Measurements from ENCODE around the gene STX18. TPM values are rescaled to one million over a fixed set of nuclear protein-coding genes. Genes with fewer than 3 reads are reported as not detected.

STX18 gene
- total and polyA plus RNA-seq, 8 donors = 18.6 to 60.6 (median 51.9) TPM

- H3K27me3 ChIP-seq = peaks cover 13 to 98% of the 10 kb centered on the region in 2 donors
- TF ChIP-seq, protein P1, sequence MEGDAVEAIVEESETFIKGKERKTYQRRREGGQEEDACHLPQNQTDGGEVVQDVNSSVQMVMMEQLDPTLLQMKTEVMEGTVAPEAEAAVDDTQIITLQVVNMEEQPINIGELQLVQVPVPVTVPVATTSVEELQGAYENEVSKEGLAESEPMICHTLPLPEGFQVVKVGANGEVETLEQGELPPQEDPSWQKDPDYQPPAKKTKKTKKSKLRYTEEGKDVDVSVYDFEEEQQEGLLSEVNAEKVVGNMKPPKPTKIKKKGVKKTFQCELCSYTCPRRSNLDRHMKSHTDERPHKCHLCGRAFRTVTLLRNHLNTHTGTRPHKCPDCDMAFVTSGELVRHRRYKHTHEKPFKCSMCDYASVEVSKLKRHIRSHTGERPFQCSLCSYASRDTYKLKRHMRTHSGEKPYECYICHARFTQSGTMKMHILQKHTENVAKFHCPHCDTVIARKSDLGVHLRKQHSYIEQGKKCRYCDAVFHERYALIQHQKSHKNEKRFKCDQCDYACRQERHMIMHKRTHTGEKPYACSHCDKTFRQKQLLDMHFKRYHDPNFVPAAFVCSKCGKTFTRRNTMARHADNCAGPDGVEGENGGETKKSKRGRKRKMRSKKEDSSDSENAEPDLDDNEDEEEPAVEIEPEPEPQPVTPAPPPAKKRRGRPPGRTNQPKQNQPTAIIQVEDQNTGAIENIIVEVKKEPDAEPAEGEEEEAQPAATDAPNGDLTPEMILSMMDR (IDR thresholded peaks at IDR 0.05) = no peak
- intact Hi-C loops (cut with DNase I) = no loop called here
Observed at GRCh38 chr4:4392501-4393183, 149.2 kb downstream of the STX18 start.

DNA sequence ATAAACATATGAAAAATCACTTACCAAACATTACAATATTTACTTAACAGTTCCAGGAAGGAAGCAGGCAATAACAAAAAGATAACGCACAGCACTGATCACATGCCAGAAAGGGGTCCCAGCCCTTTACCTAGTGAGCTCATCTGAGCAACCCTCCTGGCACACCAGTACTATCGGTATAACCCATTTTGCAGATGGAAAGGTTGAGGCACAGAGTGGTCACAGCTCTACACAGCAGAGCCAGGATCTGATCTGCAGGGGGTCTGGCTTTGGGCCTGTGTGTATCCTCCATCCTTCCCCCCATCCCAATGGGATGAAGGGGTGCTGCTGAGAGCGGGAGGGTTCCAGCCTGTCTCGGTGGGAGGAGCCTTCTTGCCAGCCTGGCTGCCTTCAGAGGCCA lies 150.0 kb downstream of the STX18 start:
- intact Hi-C loops (cut with DNase I) = no loop called here
- TF ChIP-seq, protein P1 (IDR thresholded peaks at IDR 0.05) = no peak
- Histone ChIP-seq H3K36me3 (no peaks in the 10 kb centered on the region), H3K4me1 (peaks cover 12 to 16% of the 10 kb centered on the region in 2 donors), H3K9me3 (no peaks in the 10 kb centered on the region), H3K27ac (no peak overlapping the region), H3K27me3 (peaks cover 21 to 98% of the 10 kb centered on the region in 2 donors), H3K4me3 (no peak overlapping the region)
- DNase-seq = no peak
- no peak for ATAC-seq

More at GRCh38 chr4:4392501-4393183, 149.2 kb downstream of the STX18 start:
- Histone ChIP-seq H3K36me3 (no peaks in the 10 kb centered on the region), H3K9me3 (no peaks in the 10 kb centered on the region), H3K4me1 (peaks cover 7 to 8% of the 10 kb centered on the region in 2 donors), H3K27ac (no peak overlapping the region), H3K4me3 (no peak overlapping the region)
- ATAC-seq = no peak
- DNase-seq = no peak

DNA sequence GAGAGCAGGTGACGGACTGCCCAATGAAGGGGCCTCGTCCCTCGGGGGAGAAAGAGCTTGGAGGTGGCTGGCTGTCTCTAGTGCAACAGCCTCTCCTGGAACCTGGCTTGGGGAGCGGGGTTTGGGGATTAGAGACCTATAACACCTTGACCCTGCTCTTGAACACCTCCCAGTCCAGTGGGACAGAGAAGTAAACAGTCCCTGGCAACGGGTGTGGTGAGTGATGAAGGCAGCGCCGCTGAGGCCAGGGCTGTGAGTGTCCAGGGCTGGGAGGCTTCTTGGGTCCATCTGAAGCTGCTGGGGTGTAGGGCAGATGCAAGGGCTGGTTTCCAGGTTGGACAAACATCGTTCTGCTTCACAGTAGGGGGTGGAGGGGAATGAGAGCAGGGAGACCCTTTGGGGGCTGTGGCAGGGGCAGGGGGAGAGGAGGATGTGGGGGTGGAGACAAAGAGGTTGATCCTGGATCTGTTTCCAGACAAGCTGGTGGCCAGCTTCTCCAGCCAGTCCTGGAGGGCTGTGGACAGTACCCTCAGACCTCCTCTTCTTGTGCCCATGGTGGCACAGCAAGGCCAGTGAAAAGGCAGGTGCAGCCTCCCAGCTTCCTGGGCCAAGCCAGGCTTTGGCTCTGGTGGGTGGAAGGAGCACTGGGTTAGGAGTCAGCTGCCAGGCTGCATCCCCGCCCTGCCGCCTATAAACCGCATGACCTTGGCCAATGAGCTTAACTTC lies 151.2 kb downstream of the STX18 start:
- Histone ChIP-seq H3K27me3 (peaks cover 33 to 98% of the 10 kb centered on the region in 2 donors), H3K9me3 (no peaks in the 10 kb centered on the region), H3K4me1 (peaks cover 12 to 27% of the 10 kb centered on the region in 2 donors), H3K4me3 (no peak overlapping the region), H3K27ac (no peak overlapping the region), H3K36me3 (no peaks in the 10 kb centered on the region)
- ATAC-seq (no peak), DNase-seq (no peak)
- TF ChIP-seq, protein P1 (IDR thresholded peaks at IDR 0.05) = no peak
- intact Hi-C loops (cut with DNase I) = no loop called here

DNA sequence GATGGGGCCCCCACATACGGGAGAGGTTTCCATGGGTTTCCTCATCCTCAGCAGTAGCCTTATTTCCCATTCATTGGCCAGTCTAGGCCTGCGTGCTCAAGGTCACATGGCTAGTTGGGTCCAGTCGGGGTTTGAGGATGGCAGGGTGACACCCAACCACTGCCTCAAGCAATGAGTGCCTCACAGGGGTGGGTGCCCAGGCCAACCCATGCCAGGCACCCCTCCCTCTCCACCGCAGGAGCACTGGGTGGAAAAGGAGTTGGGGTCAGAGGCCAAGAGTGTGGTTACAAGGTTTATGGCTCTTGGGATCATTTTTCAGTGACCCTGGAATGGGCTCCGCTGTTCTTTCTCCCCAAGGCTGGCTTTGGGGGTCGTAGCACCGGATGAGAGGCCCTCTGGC lies 151.8 kb downstream of the STX18 start:
- no peak for ATAC-seq
- intact Hi-C loops (cut with DNase I) = no loop called here
- TF ChIP-seq, protein P1 (IDR thresholded peaks at IDR 0.05) = no peak
- Histone ChIP-seq H3K9me3 (no peaks in the 10 kb centered on the region), H3K4me1 (peaks cover 12 to 27% of the 10 kb centered on the region in 2 donors), H3K36me3 (no peaks in the 10 kb centered on the region), H3K27ac (no peak overlapping the region), H3K27me3 (peaks cover 37 to 98% of the 10 kb centered on the region in 2 donors), H3K4me3 (no peak overlapping the region)
- DNase-seq = no peak

DNA sequence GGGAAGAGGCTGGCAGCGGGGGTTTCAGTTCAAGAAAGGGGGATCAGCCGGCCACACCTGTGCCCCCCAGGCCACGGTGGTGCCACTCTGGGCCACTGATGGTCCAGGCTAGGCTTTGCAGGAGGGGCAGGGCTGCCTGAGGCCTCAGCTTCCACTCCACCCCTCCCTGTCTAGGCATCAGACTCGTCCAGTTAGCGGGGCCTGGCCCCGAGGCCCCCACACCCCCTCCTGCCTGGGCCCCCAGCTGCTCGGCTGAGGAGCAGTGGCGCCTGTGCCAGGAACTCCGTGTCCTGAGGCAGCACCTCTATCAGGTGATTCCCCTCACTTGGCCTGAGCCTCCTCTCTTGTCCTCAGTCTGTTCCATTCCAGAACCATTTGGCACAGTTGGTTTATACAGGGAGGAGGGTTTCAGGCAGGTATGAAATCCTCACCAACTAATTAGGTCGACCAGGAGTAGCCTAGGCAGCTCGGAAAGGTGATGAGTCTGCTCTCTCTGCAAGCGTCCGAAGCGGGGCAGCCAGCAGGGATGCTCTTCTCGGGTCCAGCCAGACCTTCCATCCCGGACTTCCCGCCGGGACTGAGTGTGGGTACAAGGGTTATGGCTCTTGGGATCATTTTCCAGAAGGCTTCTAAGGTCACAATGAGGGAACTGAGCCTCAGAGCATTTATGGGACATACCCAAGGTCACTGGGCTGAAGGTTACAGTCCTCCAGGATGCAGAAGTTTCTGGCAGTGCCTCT lies 152.8 kb downstream of the STX18 start:
- no peak overlapping the region for H3K4me3 ChIP-seq
- intact Hi-C loops (cut with DNase I) = no loop called here
- ATAC-seq (no peak), DNase-seq (no peak)
- H3K4me1 ChIP-seq = peaks cover 12 to 27% of the 10 kb centered on the region in 2 donors
- H3K36me3 ChIP-seq = no peaks in the 10 kb centered on the region
- H3K9me3 ChIP-seq = no peaks in the 10 kb centered on the region
- H3K27ac ChIP-seq = no peak overlapping the region
- TF ChIP-seq, protein P1 (IDR thresholded peaks at IDR 0.05) = no peak
- peaks cover 45 to 98% of the 10 kb centered on the region in 2 donors for H3K27me3 ChIP-seq
